ENCODE measurements around the gene MPEG1. TPM values are rescaled to one million over a fixed set of nuclear protein-coding genes. Genes with fewer than 3 reads are reported as not detected.

The MPEG1 gene
- total RNA-seq, 1 donor from 2014 or later = not detected

- FAIRE-seq = no peak
- Histone ChIP-seq H3K4me3 (ENCODE audit: low read depth, low read length) (no peak overlapping the region), H3K36me3 (ENCODE audit: control insufficient read depth, insufficient read depth, low read length) (peaks cover 9% of the 10 kb centered on the region), H3K27me3 (ENCODE audit: control insufficient read depth, insufficient read depth, low read length) (no peaks in the 10 kb centered on the region)
- TF ChIP-seq CTCF (IDR thresholded peaks at IDR 0.05; ENCODE audit: insufficient read depth, low read length, severe bottlenecking) = no peak
- DNase-seq (ENCODE audit: low read depth) = no peak
These were observed 12.9 kb downstream of the MPEG1 start for GRCh38 chr11:59199546-59200422.

- Histone ChIP-seq H3K4me3 (ENCODE audit: low read depth, low read length) (no peak overlapping the region), H3K27me3 (ENCODE audit: control insufficient read depth, insufficient read depth, low read length) (no peaks in the 10 kb centered on the region), H3K36me3 (ENCODE audit: control insufficient read depth, insufficient read depth, low read length) (peaks cover 9% of the 10 kb centered on the region)
- DNase-seq (ENCODE audit: low read depth) = no peak
- FAIRE-seq = no peak
- TF ChIP-seq CTCF (IDR thresholded peaks at IDR 0.05; ENCODE audit: insufficient read depth, low read length, severe bottlenecking) = no peak
These were observed 14.0 kb downstream of the MPEG1 start for GRCh38 chr11:59198726-59199125.

DNA sequence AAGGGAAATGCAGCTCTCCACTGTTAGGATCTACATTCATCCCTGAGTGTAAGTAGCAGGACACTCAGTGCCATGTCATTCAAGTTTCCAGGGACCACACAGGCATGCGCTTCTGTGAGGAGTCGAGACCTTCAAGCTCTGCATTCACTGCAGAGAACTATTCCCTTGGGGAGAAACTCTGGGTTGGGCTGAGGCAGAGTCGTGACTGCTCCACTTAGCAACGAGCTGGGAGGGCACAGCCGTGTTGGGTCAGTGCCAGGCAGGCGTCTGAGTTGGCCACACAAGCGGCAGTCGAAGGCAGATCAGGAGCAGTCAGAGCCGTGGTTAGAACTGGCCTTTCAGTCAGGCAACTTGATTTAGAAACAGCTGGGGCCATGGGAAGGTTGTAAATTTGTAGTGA lies 14.7 kb downstream of the MPEG1 start:
- FAIRE-seq (no peak), DNase-seq (ENCODE audit: low read depth) (peak; percentile 39)
- Histone ChIP-seq H3K36me3 (ENCODE audit: control insufficient read depth, insufficient read depth, low read length) (peaks cover 10% of the 10 kb centered on the region), H3K4me3 (ENCODE audit: low read depth, low read length) (no peak overlapping the region), H3K27me3 (ENCODE audit: control insufficient read depth, insufficient read depth, low read length) (no peaks in the 10 kb centered on the region)
- no peak for TF ChIP-seq CTCF (IDR thresholded peaks at IDR 0.05; ENCODE audit: insufficient read depth, low read length, severe bottlenecking)

DNA sequence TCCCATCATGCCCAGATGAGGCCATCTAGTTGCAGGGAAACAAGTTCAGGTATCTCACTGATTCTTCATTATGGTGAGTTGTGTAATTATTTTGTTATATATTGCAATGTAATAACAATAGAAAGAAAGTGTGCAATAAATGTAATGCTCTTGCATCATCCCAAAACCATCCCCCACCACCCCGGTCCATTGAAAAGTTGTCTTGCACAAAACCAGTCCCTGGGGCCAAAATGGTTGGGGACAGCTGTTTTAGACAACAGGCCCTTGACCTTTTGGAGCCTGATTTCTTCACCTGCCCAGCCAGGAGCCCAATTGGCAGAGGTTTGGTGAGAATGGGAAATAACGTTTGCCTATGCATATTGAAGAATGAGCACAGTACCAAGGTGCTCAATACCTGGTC lies 15.9 kb downstream of the MPEG1 start:
- Histone ChIP-seq H3K27me3 (ENCODE audit: control insufficient read depth, insufficient read depth, low read length) (no peaks in the 10 kb centered on the region), H3K36me3 (ENCODE audit: control insufficient read depth, insufficient read depth, low read length) (peaks cover 13% of the 10 kb centered on the region), H3K4me3 (ENCODE audit: low read depth, low read length) (no peak overlapping the region)
- no peak for TF ChIP-seq CTCF (IDR thresholded peaks at IDR 0.05; ENCODE audit: insufficient read depth, low read length, severe bottlenecking)
- no peak for DNase-seq (ENCODE audit: low read depth)
- no peak for FAIRE-seq

GRCh38 chr11:59195586-59195985 lies 17.1 kb downstream of the MPEG1 start:
- FAIRE-seq = no peak
- DNase-seq (ENCODE audit: low read depth) = no peak
- H3K27me3 ChIP-seq (ENCODE audit: control insufficient read depth, insufficient read depth, low read length) = no peaks in the 10 kb centered on the region
- H3K4me3 ChIP-seq (ENCODE audit: low read depth, low read length) = no peak overlapping the region
- no peak for TF ChIP-seq CTCF (IDR thresholded peaks at IDR 0.05; ENCODE audit: insufficient read depth, low read length, severe bottlenecking)
- H3K36me3 ChIP-seq (ENCODE audit: control insufficient read depth, insufficient read depth, low read length) = peaks cover 16% of the 10 kb centered on the region

Data from bronchial epithelial cell (primary cell).